Right atrium auricular region (tissue), 2 donors: ENCODE data around the gene STIL. TPM values are rescaled to one million over a fixed set of nuclear protein-coding genes. Genes with fewer than 3 reads are reported as not detected.

Experiments used
- DNase-seq: peaks from one replicate; pipeline ENCODE4 v3.0.0-alpha.2; 2019; ENCODE audit warnings: low spot score
- H3K27ac ChIP-seq, 2 donors: fragments of 200-600 bp; sonication (generic); 1 replicate in 1 of 2; 2 replicates in 1 of 2; pipeline ENCODE4 v1.5.1; 2016 to 2019
- H3K27me3 ChIP-seq, 2 donors: fragments of 200-600 bp; sonication (generic); one replicate each; pipeline versions ENCODE4 v1.5.1 to v1.6.0; 2017 to 2019
- H3K36me3 ChIP-seq: fragments of 200-600 bp; sonication (generic); one replicate; pipeline ENCODE4 v1.5.1; 2016
- H3K4me1 ChIP-seq, 2 donors: fragments of 200-600 bp; sonication (generic); one replicate each; pipeline versions ENCODE4 v1.5.1 to v1.6.0; 2017 to 2019
- H3K4me3 ChIP-seq, 2 donors: fragments of 200-600 bp; sonication (generic); 1 replicate in 1 of 2; 2 replicates in 1 of 2; pipeline ENCODE4 v1.5.1; 2017 to 2019; ENCODE audit warnings: mild to moderate bottlenecking in 1 of 2, moderate library complexity in 1 of 2
- H3K9me3 ChIP-seq, 2 donors: fragments of 200-600 bp; sonication (generic); one replicate each; pipeline ENCODE4 v1.5.1; 2019
- CTCF ChIP-seq, 2 donors: fragments of 200-600 bp; sonication (generic); IDR thresholded peaks; one replicate each; pipeline ENCODE4 v1.5.1; 2019; ENCODE audit warnings: antibody characterized with exemption in 2 of 2
- total RNA-seq, 2 donors: library from RNA; depleted of rRNA; stranded (reverse); fragments of >200 nt; gene quantifications; one replicate each; pipeline ENCODE4 v1.1.0, GENCODE V29; 2016

STIL gene
- total RNA-seq, 2 donors from 2014 or later, result 0.31 to 0.52 TPM

- no peak for TF ChIP-seq CTCF (IDR thresholded peaks at IDR 0.05)
- H3K27ac ChIP-seq, result no peak overlapping the region
These were observed 97.5 kb downstream of the STIL start for GRCh38 chr1:47216278-47217059.

GRCh38 chr1:47215713-47216112 is 98.2 kb downstream of the STIL start:
- H3K4me3 ChIP-seq, result no peak overlapping the region
- H3K4me1 ChIP-seq, result peaks cover 0 to 16% of the 10 kb centered on the region in 2 donors
- DNase-seq, result no peak
- no peaks in the 10 kb centered on the region for H3K9me3 ChIP-seq
- no peaks in the 10 kb centered on the region for H3K27me3 ChIP-seq
- H3K27ac ChIP-seq, result no peak overlapping the region
- no peak for TF ChIP-seq CTCF (IDR thresholded peaks at IDR 0.05)
- no peaks in the 10 kb centered on the region for H3K36me3 ChIP-seq

More at GRCh38 chr1:47216278-47217059, 97.5 kb downstream of the STIL start:
- DNase-seq, result no peak
- no peaks in the 10 kb centered on the region for H3K36me3 ChIP-seq
- no peaks in the 10 kb centered on the region for H3K9me3 ChIP-seq
- peaks cover 0 to 9% of the 10 kb centered on the region in 2 donors for H3K4me1 ChIP-seq
- no peaks in the 10 kb centered on the region for H3K27me3 ChIP-seq
- no peak overlapping the region for H3K4me3 ChIP-seq

DNA sequence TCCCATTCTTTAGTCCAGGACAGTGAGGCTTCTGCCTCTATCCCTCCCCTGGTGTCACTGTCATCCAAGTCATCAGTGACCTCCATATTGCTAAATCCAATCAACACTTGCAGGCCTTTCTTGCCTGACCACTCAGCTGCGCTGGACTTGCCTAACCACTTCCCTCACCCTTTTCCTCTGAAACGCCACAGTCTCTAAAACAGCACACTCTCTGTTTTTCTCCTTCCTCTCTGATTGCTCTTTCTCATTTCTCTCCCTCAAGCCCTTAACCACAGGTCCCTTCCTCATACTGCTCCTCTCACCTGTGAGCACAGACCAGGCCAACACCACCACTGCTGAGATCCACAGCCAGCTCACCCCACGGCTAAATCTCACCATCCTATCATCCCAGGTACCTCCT is 99.4 kb downstream of the STIL start:
- no peaks in the 10 kb centered on the region for H3K36me3 ChIP-seq
- TF ChIP-seq CTCF (IDR thresholded peaks at IDR 0.05), result no peak
- H3K27me3 ChIP-seq, result no peaks in the 10 kb centered on the region
- peaks cover 0 to 16% of the 10 kb centered on the region in 2 donors for H3K4me1 ChIP-seq
- H3K9me3 ChIP-seq, result no peaks in the 10 kb centered on the region
- no peak overlapping the region for H3K27ac ChIP-seq
- DNase-seq, result no peak
- H3K4me3 ChIP-seq, result no peak overlapping the region

DNA sequence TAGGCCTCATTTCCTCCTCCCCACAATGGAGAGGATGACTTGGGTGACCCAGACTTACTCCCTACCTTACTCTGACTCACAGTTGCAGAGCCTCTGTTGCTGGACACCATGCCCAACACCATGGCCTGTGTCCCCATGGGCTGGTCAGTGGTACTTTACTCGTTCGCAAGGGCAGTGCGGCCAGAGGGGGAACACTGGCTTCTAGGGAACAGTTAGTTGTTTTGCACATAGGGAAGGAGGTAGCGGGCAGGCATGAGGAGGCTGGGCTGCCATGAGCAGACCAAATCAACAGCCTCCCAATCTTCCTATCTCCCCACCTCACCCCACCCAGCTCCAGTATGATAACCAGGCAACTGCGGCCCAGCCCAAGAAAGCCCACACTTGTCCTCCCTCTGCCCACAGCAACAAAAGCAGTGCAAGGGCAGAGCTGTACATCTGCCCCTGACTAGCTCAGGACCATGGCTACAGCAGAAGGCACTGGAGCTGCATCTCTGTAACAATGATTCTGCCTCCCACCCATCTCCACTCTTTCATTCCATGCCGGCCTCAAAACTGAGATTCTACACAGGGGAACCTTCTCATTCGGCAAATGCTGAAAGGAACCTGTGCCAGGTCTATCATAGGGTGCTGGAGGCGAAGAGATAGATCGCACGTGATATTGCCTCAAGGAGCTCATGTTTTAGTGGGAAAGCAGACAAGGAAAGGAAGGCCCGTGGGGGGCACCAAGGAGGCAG is 100.5 kb downstream of the STIL start:
- TF ChIP-seq CTCF (IDR thresholded peaks at IDR 0.05), result no peak
- H3K36me3 ChIP-seq, result no peaks in the 10 kb centered on the region
- no peak overlapping the region for H3K27ac ChIP-seq

DNA sequence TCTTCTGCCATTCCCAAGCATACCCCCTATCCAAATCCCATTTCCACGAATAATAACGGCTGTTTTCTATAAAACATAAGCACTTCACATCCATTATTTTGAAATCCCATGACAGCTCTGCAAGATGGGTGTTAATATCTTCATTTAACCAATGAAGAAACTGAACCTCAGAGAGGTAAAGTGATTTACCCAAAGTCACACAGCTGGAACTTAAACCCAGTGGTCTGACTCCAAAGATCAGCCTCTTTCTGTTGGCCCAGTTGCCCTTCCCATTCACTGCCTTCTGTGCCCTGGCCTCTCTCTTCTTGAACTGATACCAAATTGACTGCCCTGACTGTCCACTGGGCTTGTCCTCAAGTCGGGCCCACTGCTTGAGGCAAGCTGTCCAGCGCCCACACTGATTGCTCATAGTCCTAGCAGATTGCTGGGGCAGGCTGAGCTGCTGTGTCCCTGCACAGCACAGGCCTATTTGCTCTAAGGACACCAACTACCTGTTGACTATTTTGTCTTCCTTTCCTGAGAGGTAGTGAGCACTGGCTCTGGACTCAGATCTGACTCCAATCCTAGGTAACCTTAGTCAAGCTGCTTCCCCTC is 101.2 kb downstream of the STIL start:
- peak overlapping the region in 1 of 2 donors; percentile 24 for H3K27ac ChIP-seq
- no peaks in the 10 kb centered on the region for H3K27me3 ChIP-seq
- no peaks in the 10 kb centered on the region for H3K9me3 ChIP-seq
- no peak for TF ChIP-seq CTCF (IDR thresholded peaks at IDR 0.05)
- DNase-seq, result no peak
- no peak overlapping the region for H3K4me3 ChIP-seq
- H3K4me1 ChIP-seq, result peaks cover 0 to 16% of the 10 kb centered on the region in 2 donors
- no peaks in the 10 kb centered on the region for H3K36me3 ChIP-seq

More for the DNA sequence above, 100.5 kb downstream of the STIL start:
- no peaks in the 10 kb centered on the region for H3K9me3 ChIP-seq
- no peaks in the 10 kb centered on the region for H3K27me3 ChIP-seq
- DNase-seq, result no peak
- peaks cover 0 to 16% of the 10 kb centered on the region in 2 donors for H3K4me1 ChIP-seq
- no peak overlapping the region for H3K4me3 ChIP-seq
